Breast epithelium (tissue), 3 donors: ENCODE results near the gene SEMA3E.

Experiments
- POLR2A ChIP-seq: fragments of 450-650 bp; IDR thresholded peaks from one replicate; pipeline ENCODE4 v1.6.1; 2016; ENCODE audit warnings: antibody characterized with exemption, mild to moderate bottlenecking, moderate library complexity
- TF ChIP-seq, protein P1 (sequence below), 3 donors: fragments of 450-650 bp; IDR thresholded peaks; one replicate each; pipeline ENCODE4 v1.5.1; 2016 to 2017; ENCODE audit warnings: antibody characterized with exemption in 3 of 3, mild to moderate bottlenecking in 3 of 3, moderate library complexity in 3 of 3

DNA sequence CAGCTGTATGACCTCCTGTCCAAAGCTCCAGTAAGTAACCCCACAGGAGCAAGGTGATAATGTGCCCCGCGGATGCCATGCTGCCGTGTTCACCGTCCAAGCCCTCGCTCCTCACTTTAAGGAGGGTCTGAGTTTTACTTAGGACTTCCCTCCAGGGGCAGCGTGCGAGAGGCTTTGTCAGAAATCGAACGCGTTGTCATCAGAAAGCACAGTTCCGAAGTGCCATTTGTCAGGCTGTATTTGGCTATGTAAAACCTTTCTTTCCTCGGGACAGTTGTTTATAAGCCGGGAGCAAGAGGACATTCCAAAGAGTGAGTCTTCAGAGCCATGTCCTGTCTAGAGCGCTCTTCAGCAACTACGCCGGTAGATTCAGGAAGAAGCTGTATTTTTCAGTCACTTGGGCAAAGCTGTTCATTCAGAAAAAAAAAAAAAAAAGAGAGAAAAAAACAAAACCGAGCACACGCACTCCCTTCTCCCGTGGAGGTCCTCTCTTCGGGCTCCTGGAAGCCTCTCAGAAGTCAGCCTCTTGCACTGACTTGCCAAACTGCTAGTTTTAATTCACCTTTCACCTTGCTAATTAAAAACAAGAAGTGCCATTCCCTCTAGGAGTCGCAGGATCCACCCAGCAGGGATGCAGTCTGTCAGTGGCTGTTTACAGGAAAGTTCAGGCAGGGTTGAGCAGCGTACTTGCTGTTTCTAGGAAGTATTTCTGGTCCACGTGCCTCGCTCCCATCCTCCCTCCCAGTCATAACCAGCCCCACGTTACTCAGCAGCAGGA is at the start of gene SEMA3E:
- TF ChIP-seq, protein P1, sequence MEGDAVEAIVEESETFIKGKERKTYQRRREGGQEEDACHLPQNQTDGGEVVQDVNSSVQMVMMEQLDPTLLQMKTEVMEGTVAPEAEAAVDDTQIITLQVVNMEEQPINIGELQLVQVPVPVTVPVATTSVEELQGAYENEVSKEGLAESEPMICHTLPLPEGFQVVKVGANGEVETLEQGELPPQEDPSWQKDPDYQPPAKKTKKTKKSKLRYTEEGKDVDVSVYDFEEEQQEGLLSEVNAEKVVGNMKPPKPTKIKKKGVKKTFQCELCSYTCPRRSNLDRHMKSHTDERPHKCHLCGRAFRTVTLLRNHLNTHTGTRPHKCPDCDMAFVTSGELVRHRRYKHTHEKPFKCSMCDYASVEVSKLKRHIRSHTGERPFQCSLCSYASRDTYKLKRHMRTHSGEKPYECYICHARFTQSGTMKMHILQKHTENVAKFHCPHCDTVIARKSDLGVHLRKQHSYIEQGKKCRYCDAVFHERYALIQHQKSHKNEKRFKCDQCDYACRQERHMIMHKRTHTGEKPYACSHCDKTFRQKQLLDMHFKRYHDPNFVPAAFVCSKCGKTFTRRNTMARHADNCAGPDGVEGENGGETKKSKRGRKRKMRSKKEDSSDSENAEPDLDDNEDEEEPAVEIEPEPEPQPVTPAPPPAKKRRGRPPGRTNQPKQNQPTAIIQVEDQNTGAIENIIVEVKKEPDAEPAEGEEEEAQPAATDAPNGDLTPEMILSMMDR (IDR thresholded peaks at IDR 0.05), result no peak
- TF ChIP-seq POLR2A, result no peak
